OCI-LY7 (cell line): Measurements from ENCODE around the gene DOHH. TPM values are rescaled to one million over a fixed set of nuclear protein-coding genes. Genes with fewer than 3 reads are reported as not detected.

ENCODE experiments used
- BruUV-seq: library from RNA; stranded (reverse); fragments of 400-500 nt; replicated peaks from 2 replicates; lab custom pipeline; 2021; lab: Mats Ljungman, UMichigan
- CTCF ChIA-PET: fragments of 300-600 bp; sonication (Branson Sonifier 250); formaldehyde crosslinking; loops from one replicate; lab custom pipeline; 2022; ENCODE audit warnings: antibody characterized with exemption; ENCODE audit not compliant: unreplicated experiment; lab: Charles Lee
- POLR2A ChIA-PET: fragments of 300-600 bp; sonication (Branson Sonifier 250); formaldehyde crosslinking; loops from one replicate; lab custom pipeline; 2022; ENCODE audit warnings: antibody characterized with exemption; lab: Charles Lee
- DNase-seq: peaks from one replicate; pipeline ENCODE4 v3.0.0-alpha.2; 2015; ENCODE audit warnings: low spot score
- H2AFZ ChIP-seq: fragments of 200-600 bp; sonication (generic), shearing (Covaris generic); 2 replicates; pipeline ENCODE4 v1.6.1; 2014; ENCODE audit warnings: mild to moderate bottlenecking, antibody characterized with exemption, low read length, moderate library complexity
- H3K27ac ChIP-seq: fragments of 200-600 bp; sonication (generic); 2 replicates; pipeline ENCODE4 v1.5.1; 2014; ENCODE audit warnings: mixed run types, low read depth, mild to moderate bottlenecking, moderate library complexity, low read length, inconsistent platforms; ENCODE audit not compliant: poor library complexity, severe bottlenecking
- H3K36me3 ChIP-seq: fragments of 200-600 bp; sonication (generic); 2 replicates; pipeline ENCODE4 v1.6.1; 2014; ENCODE audit warnings: mild to moderate bottlenecking, antibody characterized with exemption, low read length, moderate library complexity, mixed read lengths; ENCODE audit not compliant: insufficient read depth
- H3K4me1 ChIP-seq: fragments of 200-600 bp; sonication (generic); 2 replicates; pipeline ENCODE4 v1.5.1; 2014; ENCODE audit warnings: mild to moderate bottlenecking, low read length; ENCODE audit not compliant: insufficient read depth, poor library complexity, severe bottlenecking
- H3K4me2 ChIP-seq: fragments of 200-600 bp; sonication (generic); 2 replicates; pipeline ENCODE4 v1.6.1; 2014; ENCODE audit warnings: mild to moderate bottlenecking, low read length
- H3K4me3 ChIP-seq: fragments of 200-600 bp; sonication (generic); 2 replicates; pipeline ENCODE4 v1.5.1; 2014; ENCODE audit warnings: mild to moderate bottlenecking, low read depth, low read length; ENCODE audit not compliant: poor library complexity, severe bottlenecking
- H3K79me2 ChIP-seq: fragments of 200-600 bp; sonication (generic); 2 replicates; pipeline ENCODE4 v1.6.1; 2016; ENCODE audit warnings: low read depth, mild to moderate bottlenecking, low read length, moderate library complexity, mixed read lengths; ENCODE audit not compliant: insufficient read depth
- H3K9me2 ChIP-seq: fragments of 200-600 bp; sonication (generic); 2 replicates; pipeline ENCODE4 v1.6.1; 2016; ENCODE audit warnings: mild to moderate bottlenecking, low read length, mixed read lengths; ENCODE audit not compliant: insufficient read depth
- H3K9me3 ChIP-seq: fragments of 200-600 bp; sonication (generic); 2 replicates; pipeline ENCODE4 v1.6.1; 2014; ENCODE audit warnings: mild to moderate bottlenecking, mixed run types, low read length, mixed read lengths
- H4K20me1 ChIP-seq: fragments of 200-600 bp; sonication (generic); 2 replicates; pipeline ENCODE4 v1.6.1; 2014; ENCODE audit warnings: mild to moderate bottlenecking, antibody characterized with exemption, low read length, moderate library complexity, mixed read lengths; ENCODE audit not compliant: insufficient read depth
- EZH2phosphoT487 ChIP-seq: fragments of 200-600 bp; sonication (generic); IDR thresholded peaks from 2 replicates; pipeline ENCODE4 v1.6.1; 2018; ENCODE audit warnings: low read depth, borderline replicate concordance, mild to moderate bottlenecking, mixed run types, antibody characterized with exemption, low read length, moderate library complexity, mixed read lengths
- intact Hi-C: fragments of 100-400 bp; cut with micrococcal nuclease; formaldehyde crosslinking; loops from one replicate; pipeline ENCODE4 v1.10.0; 2022; ENCODE audit not compliant: unreplicated experiment
- total RNA-seq, 2 experiments: library from RNA; depleted of rRNA in 1 of 2; stranded (reverse); fragments of >200 nt in 1 of 2; shearing (Covaris generic) in 1 of 2; gene quantifications; 2 replicates each; pipeline ENCODE4 v1.2.3, GENCODE V29; 2014 to 2022
- TF ChIP-seq, protein P1 (sequence below): fragments of 200-600 bp; sonication (generic); conservative IDR thresholded peaks from 2 replicates; pipeline ENCODE4 v1.5.1; 2014; ENCODE audit warnings: mild to moderate bottlenecking, antibody characterized with exemption, low read length, moderate library complexity, mixed read lengths

The DOHH gene
- total RNA-seq, 2 experiments from 2014 or later = 11.3 to 13.1 TPM

DNA sequence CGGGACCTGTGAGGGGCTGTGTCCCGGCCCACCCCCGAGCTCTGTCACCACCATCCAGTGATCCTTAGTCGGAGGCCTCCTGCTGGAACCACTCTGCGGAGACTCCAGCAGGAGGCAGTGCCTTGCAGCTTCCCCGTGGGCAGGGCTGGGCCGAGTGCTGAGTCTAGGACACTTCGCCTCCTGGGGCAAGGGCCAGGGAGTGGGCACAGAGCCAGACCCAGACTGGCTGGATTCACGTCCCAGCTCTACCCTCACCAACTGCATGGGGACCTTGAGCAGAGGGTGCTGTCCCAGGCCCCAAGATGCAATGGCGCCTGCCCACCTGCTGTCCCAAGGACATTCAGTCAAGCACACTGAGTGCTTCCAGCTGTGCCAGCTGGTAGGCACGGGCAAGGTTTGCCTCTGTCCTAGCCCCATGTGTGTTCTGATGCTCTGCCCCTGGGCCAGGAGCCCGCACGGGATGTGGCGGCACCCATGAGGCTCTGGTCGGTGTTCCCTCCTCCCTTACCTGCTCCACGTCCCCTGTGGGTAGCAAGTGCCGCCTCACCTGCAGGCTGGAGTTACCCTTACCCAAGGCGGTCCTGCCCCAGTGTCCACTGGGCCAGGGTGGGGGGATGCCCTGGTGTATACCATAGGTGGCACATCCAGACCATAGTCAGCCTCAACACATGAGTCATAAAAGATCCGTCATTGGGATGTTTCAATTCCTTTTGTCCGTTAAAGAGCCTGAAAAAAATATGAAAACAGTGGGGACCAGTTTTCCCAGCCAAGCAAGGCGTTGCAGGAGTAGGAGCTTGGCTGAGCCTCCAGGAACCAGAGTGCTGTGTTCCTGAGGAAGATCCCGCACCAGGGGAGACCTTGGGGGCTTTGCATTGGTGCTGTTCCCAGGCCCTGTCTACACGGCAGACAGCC, 13.0 kb upstream of the DOHH start:
- CTCF ChIA-PET = no interaction called here

GRCh38 chr19:3512562-3513228, 12.2 kb upstream of the DOHH start:
- Histone ChIP-seq H3K9me3 (no peaks in the 10 kb centered on the region), H2AFZ (no peak overlapping the region), H3K79me2 (peaks cover 17% of the 10 kb centered on the region; the same call in 1 of the 2 replicates), H3K9me2 (no peaks in the 10 kb centered on the region), H3K36me3 (peaks cover 33% of the 10 kb centered on the region; the same call in 1 of the 2 replicates), H4K20me1 (no peaks in the 10 kb centered on the region; the same call in 1 of the 2 replicates), H3K4me1 (peaks cover 19% of the 10 kb centered on the region), H3K27ac (no peak overlapping the region), H3K4me2 (no peak overlapping the region), H3K4me3 (no peak overlapping the region)
- intact Hi-C loops = no loop called here
- ChIA-PET CTCF (no interaction called here), POLR2A (no interaction called here)
- BruUV-seq = no TSS peak
- DNase-seq = no peak
- TF ChIP-seq, protein P1, sequence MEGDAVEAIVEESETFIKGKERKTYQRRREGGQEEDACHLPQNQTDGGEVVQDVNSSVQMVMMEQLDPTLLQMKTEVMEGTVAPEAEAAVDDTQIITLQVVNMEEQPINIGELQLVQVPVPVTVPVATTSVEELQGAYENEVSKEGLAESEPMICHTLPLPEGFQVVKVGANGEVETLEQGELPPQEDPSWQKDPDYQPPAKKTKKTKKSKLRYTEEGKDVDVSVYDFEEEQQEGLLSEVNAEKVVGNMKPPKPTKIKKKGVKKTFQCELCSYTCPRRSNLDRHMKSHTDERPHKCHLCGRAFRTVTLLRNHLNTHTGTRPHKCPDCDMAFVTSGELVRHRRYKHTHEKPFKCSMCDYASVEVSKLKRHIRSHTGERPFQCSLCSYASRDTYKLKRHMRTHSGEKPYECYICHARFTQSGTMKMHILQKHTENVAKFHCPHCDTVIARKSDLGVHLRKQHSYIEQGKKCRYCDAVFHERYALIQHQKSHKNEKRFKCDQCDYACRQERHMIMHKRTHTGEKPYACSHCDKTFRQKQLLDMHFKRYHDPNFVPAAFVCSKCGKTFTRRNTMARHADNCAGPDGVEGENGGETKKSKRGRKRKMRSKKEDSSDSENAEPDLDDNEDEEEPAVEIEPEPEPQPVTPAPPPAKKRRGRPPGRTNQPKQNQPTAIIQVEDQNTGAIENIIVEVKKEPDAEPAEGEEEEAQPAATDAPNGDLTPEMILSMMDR = no peak
- no peak for TF ChIP-seq EZH2phosphoT487

More for the DNA sequence above, 13.0 kb upstream of the DOHH start:
- no peaks in the 10 kb centered on the region for H3K9me3 ChIP-seq
- BruUV-seq = no TSS peak
- no peak overlapping the region for H2AFZ ChIP-seq
- peaks cover 29% of the 10 kb centered on the region; the same call in 1 of the 2 replicates for H3K36me3 ChIP-seq
- H3K4me1 ChIP-seq = peaks cover 16% of the 10 kb centered on the region
- TF ChIP-seq EZH2phosphoT487 = no peak
- TF ChIP-seq, protein P1 = no peak
- no peak overlapping the region for H3K4me3 ChIP-seq
- H3K79me2 ChIP-seq = peaks cover 15% of the 10 kb centered on the region; the same call in 1 of the 2 replicates
- intact Hi-C loops = no loop called here
- H3K9me2 ChIP-seq = no peaks in the 10 kb centered on the region
- no peaks in the 10 kb centered on the region; the same call in 1 of the 2 replicates for H4K20me1 ChIP-seq
- no peak overlapping the region for H3K27ac ChIP-seq
- H3K4me2 ChIP-seq = no peak overlapping the region
- POLR2A ChIA-PET = interaction anchor here (0.7 kb wide), 1 partner anchor 1418 kb away, joined by 3 read pairs; no protein-coding TSS in a partner anchor
- DNase-seq = no peak
